Gastrocnemius medialis (tissue), 4 donors: Measurements from ENCODE around the gene AKR1B15. TPM values are rescaled to one million over a fixed set of nuclear protein-coding genes. Genes with fewer than 3 reads are reported as not detected.
"Not testable (repeated sequence)": the region's sequence is repeated elsewhere in the genome, so short reads cannot be mapped to it uniquely, and the experiment has no call there.

Experiments
- ATAC-seq, 2 donors: fragments of 150-250 bp; one replicate each; pipeline ENCODE4 v1.9.1; 2016
- DNase-seq, 2 donors: peaks; one replicate each; pipeline ENCODE4 v3.0.0-alpha.2; 2019
- H3K27ac ChIP-seq, 4 donors: fragments of 200-600 bp; sonication (generic); 1 replicate in 1 of 4; 2 replicates in 3 of 4; pipeline ENCODE4 v1.5.1; 2016 to 2018; ENCODE audit warnings: mild to moderate bottlenecking in 2 of 4, moderate library complexity in 1 of 4
- H3K27me3 ChIP-seq, 3 donors: fragments of 200-600 bp; sonication (generic) in 2 of 3; 1 replicate in 1 of 3; 2 replicates in 2 of 3; pipeline versions ENCODE4 v1.5.1 to v1.6.0; 2016 to 2019; ENCODE audit warnings: mild to moderate bottlenecking in 1 of 3, moderate library complexity in 1 of 3
- H3K36me3 ChIP-seq, 2 donors: fragments of 200-600 bp; sonication (generic) in 1 of 2; one replicate each; pipeline ENCODE4 v1.5.1; 2017 to 2018
- H3K4me1 ChIP-seq, 2 donors: fragments of 200-600 bp; sonication (generic) in 1 of 2; one replicate each; pipeline ENCODE4 v1.5.1; 2016 to 2017; ENCODE audit warnings: mild to moderate bottlenecking in 2 of 2
- H3K4me3 ChIP-seq, 4 donors: fragments of 200-600 bp; sonication (generic) in 3 of 4; 1 replicate in 1 of 4; 2 replicates in 3 of 4; pipeline ENCODE4 v1.5.1; 2016 to 2019; ENCODE audit warnings: mild to moderate bottlenecking in 2 of 4
- H3K9me3 ChIP-seq, 3 donors: fragments of 200-600 bp; sonication (generic) in 2 of 3; 1 replicate in 1 of 3; 2 replicates in 2 of 3; pipeline ENCODE4 v1.5.1; 2016 to 2019
- CTCF ChIP-seq, 5 experiments: fragments of 450-650 bp in 3 of 5; fragments of 200-600 bp in 2 of 5; sonication (generic) in 2 of 5; IDR thresholded peaks in 4 of 5; conservative IDR thresholded peaks in 1 of 5; 1 replicate in 4 of 5; 2 replicates in 1 of 5; pipeline ENCODE4 v1.5.1; 2016 to 2019; ENCODE audit warnings: antibody characterized with exemption in 5 of 5, mild to moderate bottlenecking in 3 of 5, moderate library complexity in 3 of 5
- POLR2A ChIP-seq, 2 donors: fragments of 450-650 bp; IDR thresholded peaks; one replicate each; pipeline ENCODE4 v1.6.1; 2017; ENCODE audit warnings: antibody characterized with exemption in 2 of 2, mild to moderate bottlenecking in 2 of 2, moderate library complexity in 2 of 2
- in situ Hi-C, 4 donors: fragments of 200-750 bp; cut with MboI; loops; one replicate each; pipeline versions ENCODE4 v1.15.0 to v1.8.0; 2017; ENCODE audit warnings: low sequenced_read_pairs in 4 of 4
- intact Hi-C: fragments of 100-400 bp; cut with DNase I; formaldehyde crosslinking; loops from one replicate; pipeline ENCODE4 v1.15.1; 2023; ENCODE audit warnings: low total_unique reads
- total RNA-seq, 4 donors: library from RNA; depleted of rRNA; stranded (reverse); fragments of >200 nt; gene quantifications; one replicate each; pipeline versions ENCODE4 v1.1.0 to v1.2.3, GENCODE V29; 2016

AKR1B15 gene
- total RNA-seq, 4 donors from 2014 or later: 1.9 to 77.5 (median 10.3) TPM

- in situ Hi-C loops: loop anchor here (10.0 to 25.0 kb wide), 3 partner anchors 89 to 99 kb away; no protein-coding TSS in a partner anchor
- H3K27ac ChIP-seq: peak overlapping the region; percentile 64 to 90 (median 82)
- DNase-seq: peak; percentile 44 to 54
Observed at GRCh38 chr7:134515569-134516468, 33.1 kb upstream of the AKR1B15 start.

DNA sequence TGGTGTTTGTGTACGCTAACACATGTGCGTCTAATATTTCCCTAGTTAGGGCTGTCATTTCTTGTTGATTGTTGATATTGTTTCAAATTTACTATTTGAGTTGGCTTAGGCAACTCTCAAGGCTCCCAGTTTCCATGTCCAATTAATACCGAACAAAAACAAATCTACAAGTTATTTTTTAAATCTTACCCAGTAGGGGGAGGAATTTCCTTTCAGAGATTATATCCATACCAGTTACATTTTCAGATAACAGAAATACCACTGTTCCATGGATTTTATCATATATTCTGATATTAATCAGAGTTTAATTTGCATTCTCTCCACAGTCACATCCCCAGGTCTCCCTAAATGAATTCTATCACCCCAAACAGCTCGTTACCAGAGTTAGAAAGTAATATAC is 28.8 kb upstream of the AKR1B15 start:
- Histone ChIP-seq H3K27ac (peak overlapping the region in 1 of 4 donors; percentile 40), H3K4me1 (peaks cover 15 to 28% of the 10 kb centered on the region in 2 donors), H3K9me3 (no peaks in the 10 kb centered on the region), H3K36me3 (no peaks in the 10 kb centered on the region), H3K4me3 (no peak overlapping the region), H3K27me3 (no peaks in the 10 kb centered on the region)
- TF ChIP-seq POLR2A (IDR thresholded peaks at IDR 0.05): no peak
- TF ChIP-seq CTCF (IDR thresholded peaks at IDR 0.05 in 4 of 5, conservative IDR thresholded peaks at IDR 0.05 in 1 of 5): peak in 4 of 5 experiments; percentile 20 to 40 (median 26)
- intact Hi-C loops: no loop called here
- ATAC-seq: no peak
- DNase-seq: no peak
- in situ Hi-C loops: loop anchor here in 1 of 4 donors (25.0 kb wide), 1 partner anchor 92 kb away; no protein-coding TSS in a partner anchor

More at GRCh38 chr7:134515569-134516468, 33.1 kb upstream of the AKR1B15 start:
- intact Hi-C loops: loop anchor here (1.0 to 2.0 kb wide), 3 partner anchors 17 to 199 kb away; partner anchors contain the start of gene SLC35B4
- peak overlapping the region in 3 of 4 donors; percentile 21 to 28 (median 23) for H3K4me3 ChIP-seq
- no peaks in the 10 kb centered on the region for H3K27me3 ChIP-seq
- ATAC-seq: peak; percentile 86 to 90
- TF ChIP-seq CTCF (IDR thresholded peaks at IDR 0.05 in 4 of 5, conservative IDR thresholded peaks at IDR 0.05 in 1 of 5): no peak
- no peak for TF ChIP-seq POLR2A (IDR thresholded peaks at IDR 0.05)
- H3K36me3 ChIP-seq: no peaks in the 10 kb centered on the region
- peaks cover 24 to 40% of the 10 kb centered on the region in 2 donors for H3K4me1 ChIP-seq
- H3K9me3 ChIP-seq: no peaks in the 10 kb centered on the region

- Histone ChIP-seq H3K27me3 (no peaks in the 10 kb centered on the region), H3K27ac (no peak overlapping the region), H3K9me3 (no peaks in the 10 kb centered on the region), H3K4me1 (peaks cover 8 to 13% of the 10 kb centered on the region in 2 donors), H3K4me3 (no peak overlapping the region), H3K36me3 (no peaks in the 10 kb centered on the region)
- no peak for ATAC-seq
- intact Hi-C loops: no loop called here
- in situ Hi-C loops: loop anchor here in 1 of 4 donors (25.0 kb wide), 1 partner anchor 90 kb away; no protein-coding TSS in a partner anchor
- TF ChIP-seq CTCF (IDR thresholded peaks at IDR 0.05 in 4 of 5, conservative IDR thresholded peaks at IDR 0.05 in 1 of 5): no peak
- TF ChIP-seq POLR2A (IDR thresholded peaks at IDR 0.05): no peak
- no peak for DNase-seq
Observed at GRCh38 chr7:134522601-134523000, 26.3 kb upstream of the AKR1B15 start.

DNA sequence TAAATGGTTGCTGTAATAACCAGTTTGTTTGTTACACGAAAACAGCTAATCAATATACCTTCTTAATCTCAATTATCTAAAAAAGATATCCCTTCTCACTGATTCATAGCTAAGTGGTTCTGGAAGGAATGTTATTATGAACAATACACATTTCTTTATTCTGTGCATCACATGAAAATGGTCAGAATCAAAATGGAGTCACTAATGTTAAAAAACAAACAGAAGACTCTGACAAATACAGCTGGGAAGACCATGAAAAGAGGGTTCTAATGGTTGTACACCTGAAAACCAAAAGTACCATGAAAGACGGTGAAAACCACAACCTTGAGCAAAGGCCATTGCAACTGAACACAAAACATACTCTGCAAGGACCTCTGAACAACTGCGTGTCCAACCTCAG is 23.5 kb upstream of the AKR1B15 start:
- H3K4me3 ChIP-seq, H3K36me3 ChIP-seq, H3K27ac ChIP-seq, DNase-seq, H3K9me3 ChIP-seq, in situ Hi-C loops, intact Hi-C loops, ATAC-seq, H3K27me3 ChIP-seq: not testable (repeated sequence)
- H3K4me1 ChIP-seq: peaks cover 19 to 32% of the 10 kb centered on the region in 2 donors

DNA sequence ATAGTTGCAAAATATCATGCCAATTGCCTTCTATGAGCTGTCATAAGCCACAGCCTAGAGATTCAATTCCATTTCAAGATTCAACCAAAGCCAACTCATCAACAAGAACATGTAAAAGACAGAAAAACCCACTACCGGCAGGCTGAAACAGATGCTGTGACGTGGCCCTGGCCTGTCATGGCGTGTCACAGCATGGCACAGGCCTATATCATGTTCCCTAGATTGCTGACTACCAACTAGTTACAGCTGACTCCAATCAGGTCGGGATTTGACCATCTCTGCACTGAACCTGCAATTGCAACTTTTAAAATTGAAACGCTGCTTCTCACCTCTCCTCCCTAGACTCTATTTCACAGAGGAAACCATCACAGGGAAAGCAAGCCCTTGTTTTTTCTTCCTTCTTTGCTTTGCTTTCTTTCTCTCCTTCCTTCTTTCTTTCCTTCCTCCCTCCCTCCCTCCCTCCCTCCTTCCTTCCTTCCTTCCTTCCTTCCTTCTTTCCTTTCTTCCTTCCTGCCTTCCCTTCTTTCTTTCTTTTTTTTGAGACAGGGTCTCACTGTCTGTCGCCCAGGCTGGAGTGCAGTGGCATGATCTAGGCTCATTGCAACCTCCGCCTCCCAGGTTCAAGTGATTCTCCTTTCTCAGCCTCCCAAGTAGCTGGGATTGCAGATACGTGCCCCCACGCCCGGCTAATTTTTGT is 22.2 kb upstream of the AKR1B15 start:
- ATAC-seq, intact Hi-C loops, H3K27me3 ChIP-seq, H3K4me3 ChIP-seq, H3K9me3 ChIP-seq, in situ Hi-C loops, H3K36me3 ChIP-seq, DNase-seq: not testable (repeated sequence)
- Histone ChIP-seq H3K27ac (peak overlapping the region; percentile 79 to 91 (median 86)), H3K4me1 (peaks cover 26 to 39% of the 10 kb centered on the region in 2 donors)
